PC-3 (cell line): ENCODE measurements around the gene CCDC13. TPM values are rescaled to one million over a fixed set of nuclear protein-coding genes. Genes with fewer than 3 reads are reported as not detected.

Experiments used
- ATAC-seq: fragments of 200-7000 bp; cut with Tn5 transposase; 2 replicates; pipeline ENCODE4 v1.9.1; 2020; ENCODE audit warnings: mild to moderate bottlenecking, moderate library complexity
- BruUV-seq: library from RNA; stranded (reverse); fragments of 400-500 nt; replicated peaks from 2 replicates; lab custom pipeline; 2021; lab: Mats Ljungman, UMichigan
- CTCF ChIA-PET: fragments of 300-600 bp; sonication (Branson Sonifier 250); formaldehyde crosslinking; loops from one replicate; lab custom pipeline; 2022; ENCODE audit warnings: antibody characterized with exemption; lab: Charles Lee
- POLR2A ChIA-PET: fragments of 300-600 bp; sonication (Branson Sonifier 250); formaldehyde crosslinking; loops from one replicate; lab custom pipeline; 2022; ENCODE audit warnings: antibody characterized with exemption; ENCODE audit not compliant: unreplicated experiment; lab: Charles Lee
- DNase-seq: peaks from one replicate; pipeline ENCODE4 v3.0.0-alpha.2; 2015
- H2AFZ ChIP-seq: fragments of 300-600 bp; sonication (generic); 2 replicates; pipeline ENCODE4 v1.6.0; 2016; ENCODE audit warnings: antibody characterized with exemption, low read length
- H3F3A ChIP-seq: fragments of 300-600 bp; sonication (generic); one replicate; pipeline ENCODE4 v1.6.0; 2017; ENCODE audit warnings: antibody characterized with exemption, low read length, control low read depth, mild to moderate bottlenecking; ENCODE audit not compliant: unreplicated experiment
- H3K27ac ChIP-seq: fragments of 300-600 bp; sonication (generic); 2 replicates; pipeline ENCODE4 v1.5.1; 2016; ENCODE audit warnings: mild to moderate bottlenecking, low read length
- H3K27me3 ChIP-seq: fragments of 300-600 bp; sonication (generic); 2 replicates; pipeline ENCODE4 v1.6.1; 2016; ENCODE audit warnings: low read length, mixed read lengths
- H3K36me3 ChIP-seq: fragments of 300-600 bp; sonication (generic); 2 replicates; pipeline ENCODE4 v1.6.1; 2016; ENCODE audit warnings: low read depth, mixed run types, low read length, mixed read lengths
- H3K4me1 ChIP-seq: fragments of 300-600 bp; sonication (generic); 2 replicates; pipeline ENCODE4 v1.5.1; 2016; ENCODE audit warnings: low read length; ENCODE audit not compliant: insufficient read depth
- H3K4me2 ChIP-seq: fragments of 300-600 bp; sonication (generic); 2 replicates; pipeline ENCODE4 v1.6.0; 2016; ENCODE audit warnings: low read length
- H3K4me3 ChIP-seq: fragments of 300-600 bp; sonication (generic); 2 replicates; pipeline ENCODE4 v1.5.1; 2016; ENCODE audit warnings: mild to moderate bottlenecking, low read length, mixed read lengths
- H3K79me2 ChIP-seq: fragments of 300-600 bp; sonication (generic); 2 replicates; pipeline ENCODE4 v1.6.1; 2017; ENCODE audit warnings: low read length, mixed read lengths
- H3K9ac ChIP-seq: fragments of 300-600 bp; sonication (generic); 2 replicates; pipeline ENCODE4 v1.6.0; 2016; ENCODE audit warnings: mild to moderate bottlenecking, low read length
- H3K9me2 ChIP-seq: fragments of 300-600 bp; sonication (generic); replicated peaks from 2 replicates; pipeline ENCODE4 v1.6.1; 2016; ENCODE audit warnings: mixed run types, low read length, mixed read lengths
- H3K9me3 ChIP-seq: fragments of 300-600 bp; sonication (generic); 2 replicates; pipeline ENCODE4 v1.6.1; 2016; ENCODE audit warnings: low read length, mixed read lengths
- H4K20me1 ChIP-seq: fragments of 300-600 bp; sonication (generic); 2 replicates; pipeline ENCODE4 v1.6.1; 2016; ENCODE audit warnings: low read length, mixed read lengths
- CTCF ChIP-seq: fragments of 300-600 bp; sonication (generic); conservative IDR thresholded peaks from 2 replicates; pipeline ENCODE4 v1.5.1; 2017; ENCODE audit warnings: antibody characterized with exemption, low read depth, mild to moderate bottlenecking, low read length
- EZH2 ChIP-seq: fragments of 300-600 bp; sonication (generic); IDR thresholded peaks from one replicate; pipeline ENCODE4 v1.6.1; 2017; ENCODE audit warnings: antibody characterized with exemption, mild to moderate bottlenecking, low read length; ENCODE audit not compliant: unreplicated experiment
- EZH2phosphoT487 ChIP-seq: fragments of 300-600 bp; sonication (generic); IDR thresholded peaks from 2 replicates; pipeline ENCODE4 v1.6.1; 2018; ENCODE audit warnings: mild to moderate bottlenecking, antibody characterized with exemption, low read length, borderline replicate concordance
- intact Hi-C: fragments of 100-400 bp; cut with micrococcal nuclease; formaldehyde crosslinking; loops from 2 replicates; pipeline ENCODE4 v1.9.0; 2023
- total RNA-seq: library from RNA; depleted of rRNA; stranded (reverse); fragments of >200 nt; gene quantifications from 2 replicates; pipeline ENCODE4 v1.2.3, GENCODE V29; 2014

CCDC13 gene
- total RNA-seq, 1 experiment from 2014 or later: 0.47 TPM

- intact Hi-C loops: no loop called here
Measured at GRCh38 chr3:42736081-42736480, 37.0 kb downstream of the CCDC13 start.

GRCh38 chr3:42735615-42736014 is 37.4 kb downstream of the CCDC13 start:
- intact Hi-C loops: no loop called here
- Histone ChIP-seq H3K4me2 (no peak overlapping the region), H3K9ac (no peak overlapping the region), H3K27me3 (no peaks in the 10 kb centered on the region), H4K20me1 (no peaks in the 10 kb centered on the region), H3K4me1 (no peaks in the 10 kb centered on the region), H3K9me2 (no peaks in the 10 kb centered on the region), H3K27ac (no peak overlapping the region), H3F3A (no peaks in the 10 kb centered on the region), H3K9me3 (no peaks in the 10 kb centered on the region), H2AFZ (no peak overlapping the region), H3K4me3 (no peak overlapping the region), H3K79me2 (no peaks in the 10 kb centered on the region), H3K36me3 (no peaks in the 10 kb centered on the region)
- ChIA-PET CTCF (no interaction called here), POLR2A (no interaction called here)
- no peak for TF ChIP-seq CTCF
- TF ChIP-seq EZH2phosphoT487: no peak
- TF ChIP-seq EZH2: no peak
- DNase-seq (no peak), ATAC-seq (no peak)
- no TSS peak for BruUV-seq

More at GRCh38 chr3:42736081-42736480, 37.0 kb downstream of the CCDC13 start:
- no peak for ATAC-seq
- H3K36me3 ChIP-seq: no peaks in the 10 kb centered on the region
- no peak overlapping the region for H2AFZ ChIP-seq
- H4K20me1 ChIP-seq: no peaks in the 10 kb centered on the region
- DNase-seq: no peak
- no peaks in the 10 kb centered on the region for H3K9me3 ChIP-seq
- CTCF ChIA-PET: no interaction called here
- TF ChIP-seq CTCF (no peak), EZH2phosphoT487 (no peak), EZH2 (no peak)
- H3K27ac ChIP-seq: no peak overlapping the region
- no peak overlapping the region for H3K4me2 ChIP-seq
- no peak overlapping the region for H3K9ac ChIP-seq
- H3K4me3 ChIP-seq: no peak overlapping the region
- no peaks in the 10 kb centered on the region for H3K9me2 ChIP-seq
- no peaks in the 10 kb centered on the region for H3K4me1 ChIP-seq
- H3K79me2 ChIP-seq: no peaks in the 10 kb centered on the region
- no TSS peak for BruUV-seq
- POLR2A ChIA-PET: no interaction called here
- H3K27me3 ChIP-seq: no peaks in the 10 kb centered on the region
- no peaks in the 10 kb centered on the region for H3F3A ChIP-seq

- Histone ChIP-seq H4K20me1 (no peaks in the 10 kb centered on the region), H3K9me2 (no peaks in the 10 kb centered on the region), H3K27me3 (no peaks in the 10 kb centered on the region), H3K36me3 (no peaks in the 10 kb centered on the region), H3K79me2 (no peaks in the 10 kb centered on the region), H3K27ac (no peak overlapping the region), H2AFZ (no peak overlapping the region), H3K4me3 (no peak overlapping the region), H3K9ac (no peak overlapping the region), H3K9me3 (no peaks in the 10 kb centered on the region), H3K4me2 (no peak overlapping the region), H3K4me1 (no peaks in the 10 kb centered on the region), H3F3A (no peaks in the 10 kb centered on the region)
- no peak for TF ChIP-seq EZH2phosphoT487
- no peak for TF ChIP-seq CTCF
- no peak for TF ChIP-seq EZH2
- DNase-seq (no peak), ATAC-seq (no peak)
- no TSS peak for BruUV-seq
- ChIA-PET CTCF (no interaction called here), POLR2A (no interaction called here)
- intact Hi-C loops: no loop called here
Measured at GRCh38 chr3:42735019-42735418, 38.0 kb downstream of the CCDC13 start.
